KOPT-K1 (cell line): ENCODE data around the gene STAP2.

ENCODE experiments used
- H3K27ac ChIP-seq: fragments of 200-600 bp; sonication (generic); 2 replicates; pipeline ENCODE4 v1.5.1; 2016; ENCODE audit warnings: antibody characterized with exemption, mild to moderate bottlenecking, low read depth, low read length; ENCODE audit not compliant: poor library complexity, severe bottlenecking
- H3K36me3 ChIP-seq: fragments of 200-600 bp; sonication (generic); 2 replicates; pipeline ENCODE4 v1.5.1; 2017; ENCODE audit warnings: antibody characterized with exemption, mild to moderate bottlenecking, low read length, moderate library complexity; ENCODE audit not compliant: insufficient read depth
- H3K9me3 ChIP-seq: fragments of 200-600 bp; sonication (generic); 2 replicates; pipeline ENCODE4 v1.5.1; 2017; ENCODE audit warnings: antibody characterized with exemption, low read length, mild to moderate bottlenecking; ENCODE audit not compliant: insufficient read depth, poor library complexity, severe bottlenecking

The STAP2 gene

DNA sequence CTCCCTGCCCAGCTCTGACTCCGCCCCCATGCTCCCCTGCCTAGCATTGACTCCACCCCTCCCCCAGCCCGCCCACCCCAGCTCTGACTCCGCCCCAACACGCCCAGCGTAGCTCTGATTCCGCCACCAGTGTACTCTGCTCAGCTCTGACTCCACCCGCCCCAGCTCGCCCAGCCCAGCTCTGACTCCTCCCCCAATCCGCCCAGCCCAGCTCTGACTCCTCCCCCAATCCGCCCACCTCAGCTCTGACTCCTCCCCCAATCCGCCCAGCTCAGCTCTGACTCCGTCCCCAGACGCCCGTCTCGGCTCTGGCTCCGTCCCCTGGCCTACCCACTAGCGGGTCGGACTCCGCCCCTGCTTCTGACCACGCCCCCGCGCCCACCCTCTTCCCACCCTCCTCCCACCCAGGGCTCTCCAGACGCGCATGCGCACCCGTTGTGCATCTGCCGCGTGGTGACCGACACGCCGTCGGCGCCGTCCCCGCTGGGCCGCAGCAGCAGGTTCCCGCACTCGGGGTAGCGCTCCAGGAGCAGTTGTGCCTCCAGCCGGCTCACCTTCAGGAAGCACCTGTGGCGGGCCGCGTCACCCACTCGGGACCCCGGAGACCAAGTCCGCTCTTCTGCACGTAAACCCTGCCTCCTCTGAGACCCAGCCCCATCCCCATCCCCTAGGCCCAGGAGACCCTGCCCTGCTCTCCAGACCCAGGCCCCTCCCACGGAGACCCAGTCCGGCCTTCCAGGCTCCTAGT is 10.2 kb downstream of the STAP2 start:
- Histone ChIP-seq H3K27ac (no peak overlapping the region), H3K9me3 (no peaks in the 10 kb centered on the region), H3K36me3 (no peaks in the 10 kb centered on the region)

DNA sequence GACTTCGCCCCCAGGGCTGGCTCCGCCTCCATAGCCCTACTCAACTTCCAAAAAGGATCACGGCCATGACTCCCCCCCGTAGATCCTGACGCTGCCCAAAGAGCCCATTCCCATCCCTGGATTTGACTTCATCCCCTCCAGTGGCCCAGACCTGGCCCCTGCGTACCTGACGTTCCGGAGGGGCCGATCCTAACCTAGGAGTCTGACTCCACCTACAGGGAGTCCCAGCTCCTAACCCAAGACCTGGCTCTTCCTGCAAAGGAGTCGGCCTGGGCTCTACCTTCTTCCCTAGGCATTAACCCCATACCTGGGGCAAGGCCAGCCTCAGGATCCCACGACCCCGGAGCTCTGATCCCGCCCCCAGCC is 10.8 kb downstream of the STAP2 start:
- Histone ChIP-seq H3K9me3 (no peaks in the 10 kb centered on the region), H3K27ac (no peak overlapping the region), H3K36me3 (no peaks in the 10 kb centered on the region)

DNA sequence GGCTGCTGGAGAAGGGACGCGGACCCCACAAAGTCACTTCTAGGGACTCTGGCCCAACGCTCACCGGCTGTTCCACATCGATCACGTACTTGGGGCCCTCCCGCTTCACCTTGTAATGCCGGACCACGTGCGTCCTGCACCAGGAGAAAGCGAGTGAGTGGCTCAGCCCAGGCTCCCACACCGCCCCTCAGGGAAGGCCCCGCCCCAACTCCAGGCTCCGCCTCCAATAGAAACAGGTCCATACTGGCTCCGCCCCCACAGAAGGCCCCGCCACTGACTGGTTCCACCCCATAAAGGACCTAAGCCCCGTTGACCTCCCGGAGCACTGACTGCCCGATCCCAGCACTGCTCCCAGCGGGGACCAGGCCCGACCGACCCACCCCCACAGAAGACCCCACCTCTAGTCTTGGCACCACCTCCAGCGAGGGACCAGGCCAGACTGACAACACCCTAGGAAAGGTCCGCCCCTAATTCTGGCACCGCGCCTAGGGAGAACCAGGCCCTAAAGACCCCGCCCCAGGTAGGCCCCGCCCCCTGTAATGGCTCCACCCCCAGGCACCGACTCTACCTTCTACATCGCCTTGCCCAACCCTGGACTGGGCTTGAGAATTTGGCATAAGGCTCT is 11.3 kb downstream of the STAP2 start:
- no peaks in the 10 kb centered on the region for H3K36me3 ChIP-seq
- no peak overlapping the region for H3K27ac ChIP-seq
- H3K9me3 ChIP-seq = no peaks in the 10 kb centered on the region

DNA sequence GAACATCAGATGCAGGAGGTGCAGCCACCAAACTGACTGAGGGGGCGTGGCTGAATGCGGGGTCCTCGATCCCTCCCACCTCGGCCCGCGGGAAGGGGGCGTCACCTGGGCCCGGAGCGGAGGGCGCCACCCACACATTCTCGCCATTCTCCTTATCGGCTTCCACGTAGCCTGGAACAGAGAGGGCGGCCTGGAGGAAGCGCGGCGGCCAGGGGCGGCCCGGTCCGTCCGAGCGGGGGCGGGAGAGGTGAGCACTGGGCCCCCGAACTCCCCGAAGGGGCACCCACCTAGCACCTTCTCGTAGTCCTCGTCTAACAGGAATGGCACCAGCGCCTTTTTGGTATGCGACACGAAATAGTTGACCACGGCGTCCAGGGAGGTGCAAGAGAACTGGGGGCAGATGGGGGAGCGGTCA is 11.8 kb downstream of the STAP2 start:
- H3K9me3 ChIP-seq = no peaks in the 10 kb centered on the region
- H3K27ac ChIP-seq = no peak overlapping the region

DNA sequence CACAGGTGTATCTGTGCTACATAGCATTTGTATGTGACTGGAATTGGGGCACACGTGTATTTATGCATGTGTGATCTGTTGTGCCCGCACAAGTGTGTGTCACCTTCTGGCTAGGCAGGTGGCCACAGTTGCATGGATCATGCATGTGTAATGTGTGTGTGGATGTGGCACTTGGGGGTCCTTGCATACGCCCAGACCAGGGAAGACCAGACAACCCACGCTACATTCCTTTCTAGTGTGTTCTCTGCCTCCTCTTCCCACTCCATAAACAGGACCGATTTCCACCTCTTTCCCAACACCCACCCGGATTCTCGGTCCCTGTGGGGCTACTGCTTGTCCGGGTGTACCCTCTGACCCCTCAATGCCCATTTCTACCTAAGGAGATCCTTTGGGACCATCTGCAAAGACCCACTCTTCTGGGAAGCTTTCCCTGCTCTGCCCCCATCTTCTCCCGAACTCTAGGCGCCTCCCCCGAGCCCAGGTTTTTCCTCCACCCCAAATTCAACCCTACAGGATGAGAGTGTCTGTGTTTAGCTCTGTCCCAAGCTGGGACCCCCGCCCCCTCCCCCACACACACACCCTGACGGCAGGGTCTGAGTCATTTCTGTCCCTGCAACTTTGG is 12.3 kb downstream of the STAP2 start:
- Histone ChIP-seq H3K27ac (no peak overlapping the region), H3K36me3 (no peaks in the 10 kb centered on the region), H3K9me3 (no peaks in the 10 kb centered on the region)

More for the DNA sequence above, 11.8 kb downstream of the STAP2 start:
- H3K36me3 ChIP-seq = no peaks in the 10 kb centered on the region

DNA sequence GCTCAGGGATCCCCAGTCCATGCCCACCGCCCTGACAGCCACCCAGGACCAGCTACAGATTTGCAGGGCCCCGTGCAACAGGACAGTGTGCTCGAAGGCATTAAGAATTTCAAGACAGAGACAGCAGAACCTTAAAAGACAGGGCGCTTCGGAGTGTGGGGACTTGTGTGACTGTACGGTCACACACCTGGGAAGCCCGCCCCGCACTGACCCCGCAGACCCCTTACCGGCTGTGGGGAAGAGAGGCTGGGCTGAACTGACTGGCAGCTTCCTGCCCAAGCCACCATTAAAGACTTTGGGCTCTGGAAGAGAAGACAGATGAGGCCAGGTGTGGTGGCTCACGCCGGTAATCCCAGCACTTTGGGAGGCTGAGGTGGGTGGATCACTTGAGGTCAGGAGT is 14.4 kb downstream of the STAP2 start:
- H3K9me3 ChIP-seq = no peaks in the 10 kb centered on the region
- H3K36me3 ChIP-seq = no peaks in the 10 kb centered on the region
- H3K27ac ChIP-seq = no peak overlapping the region

DNA sequence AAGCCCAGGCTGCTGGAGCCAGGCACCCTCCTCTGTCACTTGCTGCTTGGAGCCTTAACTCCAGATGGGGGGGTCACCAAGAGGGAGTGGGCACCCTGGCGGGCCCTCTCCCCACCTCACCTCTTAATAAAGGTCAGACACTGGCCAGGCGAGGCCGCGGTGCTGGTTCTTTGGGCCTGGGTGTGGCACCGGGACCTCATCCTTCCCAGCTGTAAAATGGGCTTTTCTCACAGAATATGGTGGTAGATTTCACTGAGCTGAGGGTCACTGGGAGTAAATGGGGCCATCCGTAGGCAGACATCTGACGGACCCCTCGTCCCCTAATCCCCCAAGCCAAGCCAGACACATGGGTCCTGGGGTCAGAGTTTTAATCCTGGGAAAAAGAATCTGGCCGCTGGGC is 14.9 kb downstream of the STAP2 start:
- Histone ChIP-seq H3K9me3 (no peaks in the 10 kb centered on the region), H3K27ac (no peak overlapping the region), H3K36me3 (no peaks in the 10 kb centered on the region)

DNA sequence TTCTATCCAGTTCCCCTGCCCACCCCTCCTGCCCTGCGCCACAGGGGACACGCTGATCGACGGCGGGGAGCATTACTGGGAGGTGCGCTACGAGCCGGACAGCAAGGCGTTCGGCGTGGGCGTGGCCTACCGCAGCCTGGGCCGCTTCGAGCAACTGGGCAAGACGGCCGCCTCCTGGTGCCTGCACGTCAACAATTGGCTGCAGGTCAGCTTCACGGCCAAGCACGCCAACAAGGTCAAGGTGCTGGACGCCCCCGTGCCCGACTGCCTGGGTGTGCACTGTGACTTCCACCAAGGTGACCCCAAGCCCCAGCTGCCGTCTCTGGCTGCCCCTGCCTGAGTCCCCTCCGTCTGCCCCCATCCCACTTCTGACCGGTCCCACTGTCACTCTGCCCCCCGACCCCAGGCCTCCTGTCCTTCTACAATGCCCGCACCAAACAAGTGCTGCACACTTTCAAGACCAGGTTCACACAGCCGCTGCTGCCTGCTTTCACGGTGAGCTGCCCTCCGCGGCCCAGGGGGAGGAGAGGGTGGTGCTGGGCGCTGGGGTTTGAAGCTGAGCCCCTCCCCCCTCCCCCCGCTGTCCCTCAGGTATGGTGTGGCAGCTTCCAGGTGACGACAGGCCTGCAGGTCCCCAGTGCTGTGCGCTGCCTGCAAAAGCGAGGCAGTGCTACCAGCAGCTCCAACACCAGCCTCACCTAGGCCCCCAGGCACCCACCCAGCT is 15.5 kb downstream of the STAP2 start:
- Histone ChIP-seq H3K27ac (no peak overlapping the region), H3K9me3 (no peaks in the 10 kb centered on the region), H3K36me3 (no peaks in the 10 kb centered on the region)

DNA sequence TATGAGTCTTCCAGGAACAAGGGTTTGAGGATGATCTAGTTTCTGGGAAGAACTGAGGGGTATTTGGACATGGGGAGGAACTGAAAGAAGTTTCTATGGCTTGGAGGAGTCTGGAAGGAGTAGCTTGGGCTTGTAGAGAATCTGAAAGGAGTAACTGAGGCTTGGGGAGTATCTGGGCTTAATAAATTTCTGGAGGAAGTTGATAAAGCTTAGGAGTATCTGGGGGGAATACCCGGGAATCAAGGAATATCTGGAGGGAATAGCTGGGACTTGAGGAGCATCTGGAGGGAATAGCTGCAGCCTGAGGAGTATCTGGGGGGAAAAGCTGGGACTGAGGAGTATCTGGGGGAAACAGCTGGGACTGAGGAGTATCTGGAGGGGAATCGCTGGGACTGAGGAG is 18.2 kb downstream of the STAP2 start:
- Histone ChIP-seq H3K27ac (no peak overlapping the region), H3K36me3 (no peaks in the 10 kb centered on the region), H3K9me3 (no peaks in the 10 kb centered on the region)

DNA sequence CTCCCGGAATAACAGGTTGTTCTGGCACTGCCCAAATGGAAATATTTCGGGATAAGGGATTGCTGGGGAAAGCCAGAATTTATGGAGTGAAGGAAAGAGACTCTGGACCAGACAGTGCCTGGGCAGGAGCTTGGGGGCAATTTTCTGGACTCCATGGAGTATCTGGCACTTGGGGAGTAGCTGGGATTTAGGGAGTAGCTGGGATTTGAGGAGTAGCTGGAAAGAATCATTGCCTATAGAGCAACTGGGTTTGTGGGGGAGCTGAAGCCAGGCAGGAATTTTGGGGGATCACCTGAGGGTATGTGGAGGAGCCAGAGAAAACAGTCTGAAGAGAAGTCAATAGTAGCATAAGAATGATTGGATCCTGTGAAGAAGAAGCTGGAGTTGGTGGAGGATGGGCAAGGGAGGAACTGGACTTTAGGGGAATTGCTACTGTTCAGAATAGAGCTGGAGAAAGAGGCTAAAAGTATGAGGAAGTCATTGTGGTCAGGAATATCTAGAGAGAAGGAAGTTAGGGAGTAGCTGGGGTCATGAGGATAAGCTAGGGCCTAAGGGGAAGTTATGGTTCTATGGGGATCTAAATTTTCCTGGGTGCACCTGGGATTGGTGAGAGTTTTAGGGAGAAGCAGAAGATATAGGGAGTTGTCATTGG is 19.4 kb downstream of the STAP2 start:
- Histone ChIP-seq H3K27ac (no peak overlapping the region), H3K9me3 (no peaks in the 10 kb centered on the region), H3K36me3 (no peaks in the 10 kb centered on the region)

DNA sequence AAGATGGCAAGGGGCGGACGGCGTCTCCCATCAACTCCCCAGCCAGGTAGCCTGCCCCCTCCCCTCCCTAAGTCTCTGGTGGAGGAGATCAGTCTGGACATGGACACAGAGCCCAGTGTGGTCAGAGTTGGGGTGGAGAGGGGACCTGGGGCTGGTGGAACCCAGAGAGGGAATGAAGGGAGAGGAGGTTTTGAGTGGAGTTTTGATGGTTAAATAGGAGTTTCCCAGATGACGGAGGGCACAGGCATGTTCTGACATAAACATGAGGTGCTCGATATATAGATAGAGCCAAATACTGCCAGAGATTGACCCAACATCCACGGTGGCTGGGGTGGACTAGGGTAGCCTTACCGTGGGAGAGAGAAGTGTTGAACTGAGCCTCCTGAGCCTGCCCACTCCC is 20.2 kb downstream of the STAP2 start:
- no peaks in the 10 kb centered on the region for H3K9me3 ChIP-seq
- no peak overlapping the region for H3K27ac ChIP-seq
- H3K36me3 ChIP-seq = no peaks in the 10 kb centered on the region

DNA sequence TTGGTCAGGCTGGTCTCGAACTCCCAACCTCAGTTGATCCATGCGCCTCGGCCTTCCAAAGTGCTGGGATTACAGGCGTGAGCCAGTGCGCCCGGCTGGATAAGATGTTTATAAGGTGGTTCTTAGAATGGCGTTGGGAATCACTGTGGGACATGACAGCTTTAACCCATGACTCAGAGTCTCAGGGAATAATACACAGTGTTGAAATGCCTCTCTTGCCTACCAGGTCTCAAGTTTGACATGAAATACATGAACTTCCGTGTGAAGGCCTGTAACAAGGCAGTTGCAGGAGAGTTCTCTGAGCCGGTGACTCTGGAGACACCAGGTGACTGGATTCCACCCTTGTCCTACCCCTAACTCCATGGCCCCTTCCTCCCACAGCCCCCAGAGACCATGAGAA is 21.7 kb downstream of the STAP2 start:
- Histone ChIP-seq H3K27ac (no peak overlapping the region), H3K9me3 (no peaks in the 10 kb centered on the region), H3K36me3 (no peaks in the 10 kb centered on the region)

DNA sequence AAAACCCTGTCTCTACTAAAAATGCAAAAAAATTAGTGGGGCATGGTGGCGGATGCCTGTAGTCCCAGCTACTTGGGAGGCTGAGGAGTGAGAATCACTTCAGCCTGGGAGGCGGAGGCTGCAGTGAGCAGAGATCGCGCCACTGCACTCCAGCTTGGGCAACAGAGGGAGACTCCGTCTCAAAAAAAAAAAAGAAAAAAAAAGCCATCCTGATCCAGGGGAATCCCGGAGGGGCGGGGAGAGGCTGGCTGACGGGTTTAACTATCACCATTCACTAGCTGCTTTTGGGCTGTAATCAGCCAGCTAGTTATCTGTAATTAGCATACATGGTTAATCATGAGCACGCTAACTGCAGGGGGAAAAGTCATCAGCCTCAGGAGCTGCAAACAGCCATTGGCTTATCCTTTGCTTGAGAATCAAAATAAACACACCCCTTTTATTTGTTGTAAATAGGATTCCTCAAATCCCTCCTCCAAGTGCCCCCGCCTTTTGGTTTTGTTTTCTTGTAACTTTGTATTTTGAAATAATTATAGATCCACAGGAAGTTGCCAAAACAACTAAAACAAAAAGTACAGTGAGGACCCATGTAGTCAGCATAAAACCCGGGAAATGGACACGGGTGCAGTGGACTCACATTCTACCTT is 24.7 kb downstream of the STAP2 start:
- no peak overlapping the region for H3K27ac ChIP-seq
- H3K9me3 ChIP-seq = no peaks in the 10 kb centered on the region
- H3K36me3 ChIP-seq = no peaks in the 10 kb centered on the region

DNA sequence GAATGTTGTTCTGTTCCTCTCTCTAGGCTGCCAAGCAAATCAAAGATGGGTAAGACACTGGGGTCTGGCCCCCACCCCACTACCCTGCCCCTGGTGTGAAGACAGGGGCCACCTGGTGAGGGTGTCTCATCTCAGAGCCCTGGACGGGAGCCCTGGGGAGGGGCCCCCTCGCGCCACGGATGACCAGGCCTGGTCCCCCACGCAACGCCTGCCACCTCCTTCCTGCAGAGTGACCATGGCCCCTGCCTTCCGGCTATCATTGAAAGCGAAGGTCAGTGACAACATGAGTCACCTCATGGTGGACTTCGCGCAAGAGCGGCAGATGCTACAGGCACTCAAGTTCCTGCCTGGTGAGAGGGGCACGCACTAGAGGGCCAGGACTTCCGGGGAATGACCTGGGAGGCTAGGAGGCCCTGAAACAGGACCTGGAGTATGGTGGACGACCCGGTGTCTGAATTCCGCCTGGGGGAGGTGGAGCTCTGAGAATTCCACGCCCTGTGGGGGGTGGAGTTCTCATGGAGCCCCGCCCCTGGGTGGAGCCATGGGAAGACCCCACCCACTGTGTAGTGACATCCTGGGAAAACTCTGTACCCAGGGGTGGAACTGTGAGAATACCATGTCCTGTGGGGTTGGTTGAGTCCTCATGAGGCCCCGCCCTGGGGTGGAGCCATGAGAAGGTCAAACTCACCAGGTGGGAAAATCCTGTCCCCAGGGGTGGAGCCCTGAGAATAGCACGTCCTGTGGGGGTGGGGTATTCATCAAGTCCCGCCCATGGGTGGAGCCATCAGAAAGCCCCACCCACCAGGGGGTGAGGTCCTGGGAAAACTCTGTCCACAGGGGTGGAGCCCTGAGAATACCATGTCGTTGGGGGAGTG is 28.1 kb downstream of the STAP2 start:
- H3K9me3 ChIP-seq = no peaks in the 10 kb centered on the region

More for the DNA sequence above, 28.1 kb downstream of the STAP2 start:
- no peaks in the 10 kb centered on the region for H3K36me3 ChIP-seq
- H3K27ac ChIP-seq = no peak overlapping the region
